ENCODE measurements around the gene PDE9A.

The PDE9A gene

DNA sequence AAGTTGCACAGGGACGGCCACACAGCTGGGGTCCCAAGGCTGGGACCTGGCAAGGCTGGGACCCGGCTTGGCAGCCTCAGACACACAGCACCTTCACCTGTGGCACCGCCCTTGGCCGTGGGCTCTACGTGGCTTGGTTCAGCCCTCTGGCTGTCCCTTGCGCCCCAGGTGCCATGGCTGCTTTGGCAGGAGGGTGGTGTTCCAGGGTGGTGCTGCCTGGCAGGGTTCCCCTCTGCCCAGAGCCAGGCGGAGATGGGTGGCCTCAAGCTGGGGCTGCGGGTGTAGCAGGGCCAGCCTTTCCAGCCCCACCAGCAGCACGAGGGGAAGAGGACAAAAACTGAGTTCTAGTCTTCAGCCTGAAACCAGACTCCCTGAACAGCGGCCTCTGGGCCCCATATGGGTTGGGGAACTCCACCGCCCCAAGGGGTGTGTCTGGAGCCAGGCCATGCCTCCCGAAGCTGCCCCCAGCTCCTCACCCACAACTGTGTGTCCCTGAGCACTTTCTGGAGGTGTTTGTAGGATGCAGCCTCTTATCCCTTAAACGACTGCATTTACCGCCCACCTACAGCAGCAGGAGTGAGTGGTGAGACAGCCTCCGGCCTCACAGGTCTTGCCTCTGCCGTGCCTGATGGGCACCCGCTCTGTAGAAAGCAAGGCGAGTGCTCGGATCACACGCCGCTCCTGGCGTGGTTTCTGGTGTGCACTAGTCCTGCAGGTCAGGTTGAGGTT, 92.3 kb downstream of the PDE9A start:
- DNase-seq, result no peak

DNA sequence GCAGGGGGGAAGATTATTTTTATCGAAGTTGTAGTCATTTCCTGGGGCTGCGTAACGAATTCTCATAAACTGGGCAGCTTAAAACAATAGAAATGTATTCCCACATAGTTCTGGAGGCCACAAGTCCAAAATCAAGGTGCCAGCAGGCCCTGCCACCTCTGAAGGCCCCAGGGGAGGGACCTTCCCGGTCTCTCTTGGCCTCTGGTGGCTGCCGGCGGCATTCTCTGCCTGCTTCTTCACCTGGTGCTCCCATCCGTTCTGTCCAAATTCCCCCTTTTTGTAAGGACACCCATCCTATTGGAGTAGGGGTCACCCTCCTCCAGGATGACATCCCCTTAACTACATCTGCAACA, 92.8 kb downstream of the PDE9A start:
- DNase-seq, result no peak

GRCh38 chr21:42746593-42747275, 93.3 kb downstream of the PDE9A start:
- DNase-seq, result no peak

DNA sequence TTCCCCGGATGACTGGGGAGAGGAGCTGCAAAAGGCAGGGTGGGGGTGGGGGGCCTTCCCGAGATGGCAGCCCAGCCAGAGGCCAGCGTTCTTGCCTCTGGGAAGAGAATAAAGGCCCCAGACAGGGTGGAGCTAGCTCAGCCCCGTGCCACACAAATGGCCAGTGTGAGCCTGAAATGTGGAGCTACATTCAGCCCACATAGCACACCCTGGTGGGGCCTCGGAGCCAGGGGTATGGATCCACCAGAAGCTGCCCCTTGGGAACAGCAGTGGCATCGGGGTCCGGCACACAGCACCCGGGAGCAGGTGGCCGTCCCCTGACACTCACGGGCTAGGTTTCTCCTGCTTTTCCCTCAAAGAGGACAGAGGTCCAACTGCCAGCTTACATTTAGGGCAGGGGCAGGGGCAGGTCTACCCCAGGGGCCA, 93.9 kb downstream of the PDE9A start:
- DNase-seq, result no peak

- DNase-seq, result no peak
These were observed 94.4 kb downstream of the PDE9A start for GRCh38 chr21:42747746-42748351.

GRCh38 chr21:42748620-42749176, 95.3 kb downstream of the PDE9A start:
- no peak for DNase-seq

- no peak for DNase-seq
These were observed 97.5 kb downstream of the PDE9A start for GRCh38 chr21:42750737-42751530.

GRCh38 chr21:42751866-42752265, 98.4 kb downstream of the PDE9A start:
- DNase-seq, result no peak

DNA sequence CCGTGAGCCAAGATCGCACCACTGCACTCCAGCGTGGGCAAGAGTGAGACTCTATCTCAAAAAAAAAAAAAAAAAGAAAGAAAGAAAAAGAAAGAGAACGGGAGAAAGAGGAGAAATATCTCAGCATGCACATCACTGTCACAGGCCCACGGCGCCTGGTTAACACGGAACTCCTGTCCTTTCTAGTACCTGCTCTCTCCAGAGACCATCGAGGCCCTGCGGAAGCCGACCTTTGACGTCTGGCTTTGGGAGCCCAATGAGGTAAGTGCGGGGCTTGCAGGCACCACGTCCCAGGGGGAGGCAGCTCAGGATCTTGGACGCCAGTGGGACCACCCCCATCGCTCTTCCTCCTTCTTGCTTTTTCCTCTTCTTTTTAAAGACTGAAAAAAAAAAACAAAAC, 100.4 kb downstream of the PDE9A start:
- DNase-seq, result no peak

GRCh38 chr21:42754270-42754933, 101.0 kb downstream of the PDE9A start:
- no peak for DNase-seq

GRCh38 chr21:42755031-42755665, 101.7 kb downstream of the PDE9A start:
- DNase-seq, result no peak

GRCh38 chr21:42755766-42756579, 102.6 kb downstream of the PDE9A start:
- DNase-seq, result no peak

DNA sequence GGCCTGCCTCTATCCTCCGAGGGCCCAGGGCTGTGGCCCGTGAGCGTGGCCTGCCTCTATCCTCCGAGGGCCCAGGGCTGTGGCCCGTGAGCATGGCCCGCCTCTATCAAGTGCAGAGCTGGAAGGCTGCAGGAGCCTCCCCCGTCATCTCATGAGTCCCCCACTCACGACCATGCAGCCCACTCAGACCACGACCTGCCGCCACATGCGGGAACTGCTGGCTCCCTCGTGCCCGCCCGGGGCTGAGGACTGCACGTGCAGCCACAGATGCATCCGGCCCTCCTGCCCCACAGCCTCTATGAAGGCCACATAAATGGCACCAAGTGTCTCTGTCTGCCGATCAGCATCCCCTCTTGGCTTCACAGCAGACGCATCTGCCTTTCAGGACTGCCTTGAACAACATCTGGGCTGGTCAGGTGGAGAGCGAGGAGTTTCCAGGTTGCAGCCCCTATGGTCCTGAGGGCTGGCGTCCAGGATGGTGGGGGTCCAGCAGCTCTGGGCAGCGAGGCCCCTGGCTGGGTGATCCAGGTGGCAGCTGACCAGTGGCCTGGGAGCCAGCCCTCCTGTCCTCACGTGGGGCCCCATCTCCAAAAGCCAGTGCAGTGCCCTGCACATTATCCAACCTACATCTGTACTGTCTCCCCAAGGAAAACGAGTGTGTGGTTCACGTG, 103.3 kb downstream of the PDE9A start:
- DNase-seq, result no peak

GRCh38 chr21:42757422-42757821, 104.0 kb downstream of the PDE9A start:
- no peak for DNase-seq

DNA sequence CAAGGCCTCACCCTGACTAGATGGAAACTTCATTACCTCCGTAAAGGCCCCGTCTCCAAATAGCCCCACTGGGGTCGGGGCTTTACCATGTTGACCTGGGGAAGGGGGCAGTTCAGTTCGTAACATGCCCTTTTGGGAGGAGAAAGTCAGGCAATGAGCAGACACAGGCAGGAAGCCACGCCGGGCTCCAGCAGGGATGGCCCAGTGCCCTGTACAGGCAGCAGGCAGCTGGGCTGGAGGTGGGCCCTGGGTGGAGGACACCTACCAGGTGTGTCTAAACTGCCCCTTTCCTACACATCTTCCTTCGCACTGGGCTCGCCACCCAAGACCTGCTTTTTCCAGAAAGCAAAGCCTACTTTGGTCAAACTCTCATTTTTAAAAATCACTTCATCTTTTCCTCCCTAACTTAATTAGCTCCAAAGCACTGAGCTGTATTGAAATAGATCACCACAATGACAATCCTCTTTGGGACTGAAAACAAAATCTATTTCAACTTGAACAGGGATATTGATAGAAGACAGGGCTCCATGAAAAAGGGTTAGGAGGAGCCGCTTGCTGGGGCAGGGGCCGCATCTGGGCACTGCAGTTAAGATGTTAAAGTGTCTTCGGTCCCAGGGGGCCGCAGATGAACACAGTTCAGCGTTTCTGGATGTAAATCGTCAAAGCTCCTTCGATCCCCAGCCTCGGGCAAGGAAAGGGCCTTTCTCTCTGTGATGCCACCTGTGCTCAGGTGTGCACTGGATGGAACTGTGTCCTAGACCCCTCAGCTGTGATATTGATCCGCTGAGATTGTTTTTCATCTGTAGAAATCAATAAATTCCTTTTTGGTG, 104.6 kb downstream of the PDE9A start:
- DNase-seq, result no peak

DNA sequence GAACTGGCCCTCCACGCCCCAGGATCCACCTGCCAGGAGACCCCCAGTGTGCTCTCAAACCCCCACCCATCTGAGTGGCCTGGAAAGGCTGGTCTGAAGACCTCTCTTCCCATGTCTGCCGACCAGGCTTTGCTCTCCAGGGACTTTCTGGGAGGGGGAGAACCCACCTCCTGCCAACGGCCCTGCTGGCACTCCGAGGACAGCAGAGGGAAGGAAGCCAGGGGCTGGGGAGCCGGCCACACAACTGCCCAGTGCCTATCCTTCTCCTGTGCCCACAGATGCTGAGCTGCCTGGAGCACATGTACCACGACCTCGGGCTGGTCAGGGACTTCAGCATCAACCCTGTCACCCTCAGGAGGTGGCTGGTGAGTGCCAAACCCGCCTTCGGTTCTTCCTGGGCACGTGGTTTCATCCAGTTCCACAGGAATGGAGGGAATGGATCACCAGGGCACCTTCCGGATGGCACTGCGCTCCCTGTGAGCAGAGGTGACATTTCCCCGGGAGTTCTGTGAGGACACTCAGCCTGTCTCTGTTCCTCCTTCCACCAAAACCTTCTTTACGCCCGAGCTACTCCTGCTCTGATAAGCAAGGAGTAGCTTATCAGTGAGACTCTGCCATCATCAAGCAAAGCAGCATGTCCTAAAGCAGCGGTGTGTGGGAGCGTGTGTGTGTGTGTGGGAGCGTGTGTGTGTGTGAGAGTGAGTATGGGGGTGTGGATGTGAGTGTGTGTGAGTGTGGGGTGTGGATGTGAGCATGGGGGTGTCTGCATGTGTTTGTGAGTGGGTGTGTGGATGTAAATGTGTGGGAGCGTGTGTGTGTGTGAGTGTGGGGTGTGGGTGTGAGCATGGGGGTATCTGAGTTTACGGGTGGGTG, 105.5 kb downstream of the PDE9A start:
- DNase-seq, result no peak

GRCh38 chr21:42759594-42759927, 106.1 kb downstream of the PDE9A start:
- no peak for DNase-seq

GRCh38 chr21:42760361-42760950, 107.0 kb downstream of the PDE9A start:
- DNase-seq, result no peak
